KOPT-K1 (cell line): Measurements from ENCODE around the gene DHX35.

Experiments used
- H3K27ac ChIP-seq: fragments of 200-600 bp; sonication (generic); 2 replicates; pipeline ENCODE4 v1.5.1; 2016; ENCODE audit warnings: antibody characterized with exemption, mild to moderate bottlenecking, low read depth, low read length; ENCODE audit not compliant: poor library complexity, severe bottlenecking
- H3K36me3 ChIP-seq: fragments of 200-600 bp; sonication (generic); 2 replicates; pipeline ENCODE4 v1.5.1; 2017; ENCODE audit warnings: antibody characterized with exemption, mild to moderate bottlenecking, low read length, moderate library complexity; ENCODE audit not compliant: insufficient read depth
- H3K9me3 ChIP-seq: fragments of 200-600 bp; sonication (generic); 2 replicates; pipeline ENCODE4 v1.5.1; 2017; ENCODE audit warnings: antibody characterized with exemption, low read length, mild to moderate bottlenecking; ENCODE audit not compliant: insufficient read depth, poor library complexity, severe bottlenecking

The DHX35 gene

GRCh38 chr20:39010496-39010895 is 48.4 kb downstream of the DHX35 start:
- Histone ChIP-seq H3K27ac (no peak overlapping the region), H3K9me3 (no peaks in the 10 kb centered on the region), H3K36me3 (peaks cover 94% of the 10 kb centered on the region)

GRCh38 chr20:39013662-39014109 is 51.5 kb downstream of the DHX35 start:
- no peak overlapping the region for H3K27ac ChIP-seq
- no peaks in the 10 kb centered on the region for H3K9me3 ChIP-seq
- peaks cover 94% of the 10 kb centered on the region for H3K36me3 ChIP-seq

GRCh38 chr20:39016041-39016440 is 53.9 kb downstream of the DHX35 start:
- H3K27ac ChIP-seq: no peak overlapping the region
- H3K36me3 ChIP-seq: peaks cover 94% of the 10 kb centered on the region
- no peaks in the 10 kb centered on the region for H3K9me3 ChIP-seq

GRCh38 chr20:39016506-39016905 is 54.4 kb downstream of the DHX35 start:
- Histone ChIP-seq H3K9me3 (no peaks in the 10 kb centered on the region), H3K36me3 (peaks cover 95% of the 10 kb centered on the region), H3K27ac (no peak overlapping the region)

GRCh38 chr20:39019027-39019426 is 56.9 kb downstream of the DHX35 start:
- no peaks in the 10 kb centered on the region for H3K9me3 ChIP-seq
- peaks cover 98% of the 10 kb centered on the region for H3K36me3 ChIP-seq
- no peak overlapping the region for H3K27ac ChIP-seq

- Histone ChIP-seq H3K9me3 (no peaks in the 10 kb centered on the region), H3K36me3 (peaks cover 98% of the 10 kb centered on the region), H3K27ac (no peak overlapping the region)
These were observed 57.7 kb downstream of the DHX35 start for GRCh38 chr20:39019805-39020325.

- H3K27ac ChIP-seq: no peak overlapping the region
- H3K36me3 ChIP-seq: peaks cover 98% of the 10 kb centered on the region
- H3K9me3 ChIP-seq: no peaks in the 10 kb centered on the region
These were observed 59.6 kb downstream of the DHX35 start for GRCh38 chr20:39021748-39022147.

GRCh38 chr20:39025883-39026282 is 63.7 kb downstream of the DHX35 start:
- no peak overlapping the region for H3K27ac ChIP-seq
- H3K36me3 ChIP-seq: peaks cover 98% of the 10 kb centered on the region
- H3K9me3 ChIP-seq: no peaks in the 10 kb centered on the region

GRCh38 chr20:39029364-39029763 is 67.2 kb downstream of the DHX35 start:
- peaks cover 95% of the 10 kb centered on the region for H3K36me3 ChIP-seq
- H3K9me3 ChIP-seq: no peaks in the 10 kb centered on the region
- H3K27ac ChIP-seq: no peak overlapping the region

- Histone ChIP-seq H3K27ac (no peak overlapping the region), H3K36me3 (peaks cover 97% of the 10 kb centered on the region), H3K9me3 (no peaks in the 10 kb centered on the region)
These were observed 70.9 kb downstream of the DHX35 start for GRCh38 chr20:39032997-39033396.

- no peak overlapping the region for H3K27ac ChIP-seq
- no peaks in the 10 kb centered on the region for H3K9me3 ChIP-seq
- peaks cover 96% of the 10 kb centered on the region for H3K36me3 ChIP-seq
These were observed 73.9 kb downstream of the DHX35 start for GRCh38 chr20:39036011-39036410.

GRCh38 chr20:39036851-39037250 is 74.7 kb downstream of the DHX35 start:
- Histone ChIP-seq H3K9me3 (no peaks in the 10 kb centered on the region), H3K27ac (no peak overlapping the region), H3K36me3 (peaks cover 93% of the 10 kb centered on the region)

GRCh38 chr20:39038047-39038446 is 75.9 kb downstream of the DHX35 start:
- H3K36me3 ChIP-seq: peaks cover 96% of the 10 kb centered on the region
- H3K27ac ChIP-seq: no peak overlapping the region
- H3K9me3 ChIP-seq: no peaks in the 10 kb centered on the region

- Histone ChIP-seq H3K27ac (no peak overlapping the region), H3K36me3 (peaks cover 96% of the 10 kb centered on the region), H3K9me3 (no peaks in the 10 kb centered on the region)
These were observed 76.4 kb downstream of the DHX35 start for GRCh38 chr20:39038495-39038894.

- peaks cover 89% of the 10 kb centered on the region for H3K36me3 ChIP-seq
- H3K9me3 ChIP-seq: no peaks in the 10 kb centered on the region
- H3K27ac ChIP-seq: no peak overlapping the region
These were observed 77.1 kb downstream of the DHX35 start for GRCh38 chr20:39039261-39039660.

GRCh38 chr20:39040116-39040515 is 78.0 kb downstream of the DHX35 start:
- H3K36me3 ChIP-seq: peaks cover 81% of the 10 kb centered on the region
- H3K9me3 ChIP-seq: no peaks in the 10 kb centered on the region
- H3K27ac ChIP-seq: no peak overlapping the region
